Measurements from ENCODE around the gene RPS18. TPM values are rescaled to one million over a fixed set of nuclear protein-coding genes. Genes with fewer than 3 reads are reported as not detected.
A peak's percentile ranks its signal among the peaks of the same experiment; 100 is the strongest.

Gene RPS18
- total and polyA plus RNA-seq, 9 of the 15 experiments (the other 6 are each of a cell fraction or from before 2014, with no cell fraction given) = 5,023 to 17,516 (median 8,131) TPM

DNA sequence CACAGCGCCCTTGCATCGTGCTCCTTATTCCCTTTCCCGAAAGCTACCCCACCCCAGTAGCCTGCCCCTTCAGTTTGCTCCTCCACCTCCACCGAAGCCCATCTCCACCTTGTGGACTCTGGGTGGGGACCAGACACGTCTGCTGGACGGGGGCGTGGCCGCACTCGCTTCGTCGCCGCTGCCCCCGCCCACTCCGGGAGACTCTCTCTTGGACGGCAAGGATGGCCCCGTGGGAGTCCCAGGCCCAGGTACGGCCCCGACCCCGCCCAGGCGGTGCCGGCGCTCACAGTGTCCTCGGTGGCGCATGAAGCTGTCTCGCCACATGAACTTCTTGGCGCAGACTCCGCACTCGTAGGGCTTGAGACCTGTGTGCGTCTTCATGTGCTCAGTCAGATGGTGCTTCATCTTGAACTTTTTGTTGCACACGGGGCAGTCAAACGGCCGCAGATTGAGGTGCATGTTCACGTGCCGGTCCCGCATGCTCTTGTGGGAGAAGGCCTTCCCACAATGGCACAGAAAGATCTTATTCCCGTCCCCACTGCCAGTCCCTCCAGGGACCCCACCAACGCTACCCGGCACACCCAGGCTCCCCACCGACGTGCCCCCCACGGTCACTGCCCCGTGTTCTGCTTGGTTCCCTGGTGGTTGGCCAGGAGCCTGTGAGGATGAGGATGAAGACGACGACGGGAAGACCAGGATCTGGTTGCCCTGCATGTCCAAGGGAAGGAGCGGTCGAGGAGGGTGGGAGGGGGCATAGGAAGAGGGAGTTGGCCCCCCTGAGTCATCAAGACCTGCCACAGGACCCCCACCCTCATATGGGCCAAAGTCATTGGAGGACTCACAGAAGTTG is 43.3 kb downstream of the RPS18 start (continued):
- TF ChIP-seq, protein P1, sequence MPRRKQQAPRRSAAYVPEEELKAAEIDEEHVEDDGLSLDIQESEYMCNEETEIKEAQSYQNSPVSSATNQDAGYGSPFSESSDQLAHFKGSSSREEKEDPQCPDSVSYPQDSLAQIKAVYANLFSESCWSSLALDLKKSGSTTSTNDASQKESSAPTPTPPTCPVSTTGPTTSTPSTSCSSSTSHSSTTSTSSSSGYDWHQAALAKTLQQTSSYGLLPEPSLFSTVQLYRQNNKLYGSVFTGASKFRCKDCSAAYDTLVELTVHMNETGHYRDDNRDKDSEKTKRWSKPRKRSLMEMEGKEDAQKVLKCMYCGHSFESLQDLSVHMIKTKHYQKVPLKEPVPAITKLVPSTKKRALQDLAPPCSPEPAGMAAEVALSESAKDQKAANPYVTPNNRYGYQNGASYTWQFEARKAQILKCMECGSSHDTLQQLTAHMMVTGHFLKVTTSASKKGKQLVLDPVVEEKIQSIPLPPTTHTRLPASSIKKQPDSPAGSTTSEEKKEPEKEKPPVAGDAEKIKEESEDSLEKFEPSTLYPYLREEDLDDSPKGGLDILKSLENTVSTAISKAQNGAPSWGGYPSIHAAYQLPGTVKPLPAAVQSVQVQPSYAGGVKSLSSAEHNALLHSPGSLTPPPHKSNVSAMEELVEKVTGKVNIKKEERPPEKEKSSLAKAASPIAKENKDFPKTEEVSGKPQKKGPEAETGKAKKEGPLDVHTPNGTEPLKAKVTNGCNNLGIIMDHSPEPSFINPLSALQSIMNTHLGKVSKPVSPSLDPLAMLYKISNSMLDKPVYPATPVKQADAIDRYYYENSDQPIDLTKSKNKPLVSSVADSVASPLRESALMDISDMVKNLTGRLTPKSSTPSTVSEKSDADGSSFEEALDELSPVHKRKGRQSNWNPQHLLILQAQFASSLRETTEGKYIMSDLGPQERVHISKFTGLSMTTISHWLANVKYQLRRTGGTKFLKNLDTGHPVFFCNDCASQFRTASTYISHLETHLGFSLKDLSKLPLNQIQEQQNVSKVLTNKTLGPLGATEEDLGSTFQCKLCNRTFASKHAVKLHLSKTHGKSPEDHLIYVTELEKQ (CRISPR knock-in tag; IDR thresholded peaks at IDR 0.05) = no peak
- TF ChIP-seq HMG20A (CRISPR knock-in tag; conservative IDR thresholded peaks at IDR 0.05) (no peak), TAF1 (IDR thresholded peaks at IDR 0.05; ENCODE audit: control insufficient read depth, extremely low read depth, insufficient read depth, low read length, severe bottlenecking) (peak; percentile 17), ZNF79 (CRISPR knock-in tag; IDR thresholded peaks at IDR 0.05; ENCODE audit: low read depth) (no peak), RBM25 (IDR thresholded peaks at IDR 0.05; ENCODE audit: low read depth, low read length, severe bottlenecking) (no peak), SMARCB1 (IDR thresholded peaks at IDR 0.05; ENCODE audit: insufficient read length, low read depth) (no peak), MAFK (IDR thresholded peaks at IDR 0.05; ENCODE audit: low read length) (no peak), ERF (CRISPR knock-in tag; IDR thresholded peaks at IDR 0.05) (no peak), TCFL5 (CRISPR knock-in tag; conservative IDR thresholded peaks at IDR 0.05) (no peak), EGR1 (conservative IDR thresholded peaks at IDR 0.05) (peak; percentile 43), SMARCE1 (IDR thresholded peaks at IDR 0.05) (no peak), ZNF507 (tag; conservative IDR thresholded peaks at IDR 0.05) (no peak)
- TF ChIP-seq, protein P2, sequence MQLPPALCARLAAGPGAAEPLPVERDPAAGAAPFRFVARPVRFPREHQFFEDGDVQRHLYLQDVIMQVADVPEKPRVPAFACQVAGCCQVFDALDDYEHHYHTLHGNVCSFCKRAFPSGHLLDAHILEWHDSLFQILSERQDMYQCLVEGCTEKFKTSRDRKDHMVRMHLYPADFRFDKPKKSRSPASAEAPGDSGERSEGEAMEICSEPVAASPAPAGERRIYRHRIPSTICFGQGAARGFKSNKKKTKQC (CRISPR knock-in tag; IDR thresholded peaks at IDR 0.05) = no peak
- TF ChIP-seq, protein P3, sequence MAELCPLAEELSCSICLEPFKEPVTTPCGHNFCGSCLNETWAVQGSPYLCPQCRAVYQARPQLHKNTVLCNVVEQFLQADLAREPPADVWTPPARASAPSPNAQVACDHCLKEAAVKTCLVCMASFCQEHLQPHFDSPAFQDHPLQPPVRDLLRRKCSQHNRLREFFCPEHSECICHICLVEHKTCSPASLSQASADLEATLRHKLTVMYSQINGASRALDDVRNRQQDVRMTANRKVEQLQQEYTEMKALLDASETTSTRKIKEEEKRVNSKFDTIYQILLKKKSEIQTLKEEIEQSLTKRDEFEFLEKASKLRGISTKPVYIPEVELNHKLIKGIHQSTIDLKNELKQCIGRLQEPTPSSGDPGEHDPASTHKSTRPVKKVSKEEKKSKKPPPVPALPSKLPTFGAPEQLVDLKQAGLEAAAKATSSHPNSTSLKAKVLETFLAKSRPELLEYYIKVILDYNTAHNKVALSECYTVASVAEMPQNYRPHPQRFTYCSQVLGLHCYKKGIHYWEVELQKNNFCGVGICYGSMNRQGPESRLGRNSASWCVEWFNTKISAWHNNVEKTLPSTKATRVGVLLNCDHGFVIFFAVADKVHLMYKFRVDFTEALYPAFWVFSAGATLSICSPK (IDR thresholded peaks at IDR 0.05; ENCODE audit: borderline replicate concordance) = no peak
- TF ChIP-seq, protein P4, sequence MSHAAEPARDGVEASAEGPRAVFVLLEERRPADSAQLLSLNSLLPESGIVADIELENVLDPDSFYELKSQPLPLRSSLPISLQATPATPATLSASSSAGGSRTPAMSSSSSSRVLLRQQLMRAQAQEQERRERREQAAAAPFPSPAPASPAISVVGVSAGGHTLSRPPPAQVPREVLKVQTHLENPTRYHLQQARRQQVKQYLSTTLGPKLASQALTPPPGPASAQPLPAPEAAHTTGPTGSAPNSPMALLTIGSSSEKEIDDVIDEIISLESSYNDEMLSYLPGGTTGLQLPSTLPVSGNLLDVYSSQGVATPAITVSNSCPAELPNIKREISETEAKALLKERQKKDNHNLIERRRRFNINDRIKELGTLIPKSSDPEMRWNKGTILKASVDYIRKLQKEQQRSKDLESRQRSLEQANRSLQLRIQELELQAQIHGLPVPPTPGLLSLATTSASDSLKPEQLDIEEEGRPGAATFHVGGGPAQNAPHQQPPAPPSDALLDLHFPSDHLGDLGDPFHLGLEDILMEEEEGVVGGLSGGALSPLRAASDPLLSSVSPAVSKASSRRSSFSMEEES (CRISPR knock-in tag; IDR thresholded peaks at IDR 0.05) = no peak
- TF ChIP-seq, protein P5, sequence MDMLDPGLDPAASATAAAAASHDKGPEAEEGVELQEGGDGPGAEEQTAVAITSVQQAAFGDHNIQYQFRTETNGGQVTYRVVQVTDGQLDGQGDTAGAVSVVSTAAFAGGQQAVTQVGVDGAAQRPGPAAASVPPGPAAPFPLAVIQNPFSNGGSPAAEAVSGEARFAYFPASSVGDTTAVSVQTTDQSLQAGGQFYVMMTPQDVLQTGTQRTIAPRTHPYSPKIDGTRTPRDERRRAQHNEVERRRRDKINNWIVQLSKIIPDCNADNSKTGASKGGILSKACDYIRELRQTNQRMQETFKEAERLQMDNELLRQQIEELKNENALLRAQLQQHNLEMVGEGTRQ (CRISPR knock-in tag; IDR thresholded peaks at IDR 0.05) = no peak

All from K562 (cell line).